ENCODE data around the gene ACP4. TPM values are rescaled to one million over a fixed set of nuclear protein-coding genes. Genes with fewer than 3 reads are reported as not detected.

Gene ACP4
- total and polyA plus RNA-seq, 2 donors (not counting 1 experiment from before 2014, with no cell fraction given) = not detected

- ATAC-seq (ENCODE audit: low read depth) = no peak
- Mint-ChIP-seq H3K27me3 (peaks cover 46% of the 10 kb centered on the region), H3K9me3 (ENCODE audit: insufficient read depth) (no peaks in the 10 kb centered on the region), H3K4me3 (peak overlapping the region; percentile 88), H3K4me1 (peaks cover 26% of the 10 kb centered on the region), H3K27ac (no peak overlapping the region)
- 35% methylated on average over 11 of the region's 13 CpGs for WGBS (ENCODE audit: insufficient coverage)
- no peaks in the 10 kb centered on the region for H3K36me3 ChIP-seq (replicated peaks in 1 of 2; ENCODE audit: control extremely low read depth in 1 of 2, control insufficient read depth in 1 of 2, extremely low read depth in 1 of 2, insufficient read depth in 2 of 2, low read length in 1 of 2)
- TF ChIP-seq CTCF (IDR thresholded peaks at IDR 0.05) (no peak), EZH2 (IDR thresholded peaks at IDR 0.05; ENCODE audit: borderline replicate concordance, insufficient read depth, low read depth, low read length, poor library complexity, severe bottlenecking) (no peak)
- H3K4me3 ChIP-seq (ENCODE audit: control extremely low read depth in 1 of 5, extremely low read depth in 1 of 5, insufficient read depth in 1 of 5, low read depth in 2 of 5, low read length in 4 of 5) = peak overlapping the region in 4 of 5 experiments; percentile 51 to 67 (median 59)
- no peak overlapping the region for H3K27ac ChIP-seq (ENCODE audit: low read length in 2 of 2)
- peak overlapping the region; percentile 74 for H2AFZ ChIP-seq (ENCODE audit: insufficient read depth, low read depth, low read length, poor library complexity, severe bottlenecking)
- H4K20me1 ChIP-seq (ENCODE audit: control insufficient read depth, insufficient read depth, low read length, poor library complexity, severe bottlenecking) = no peaks in the 10 kb centered on the region
- ChIA-PET CTCF (interaction anchor here (1.2 kb wide), 1 partner anchor 87 kb away, joined by 4 read pairs; no protein-coding TSS in a partner anchor), POLR2A (no interaction called here)
- no peaks in the 10 kb centered on the region for H3K79me2 ChIP-seq (ENCODE audit: control insufficient read depth, insufficient read depth, low read length)
- peak overlapping the region; percentile 73 for H3K4me2 ChIP-seq (replicated peaks; ENCODE audit: low read depth, low read length, poor library complexity, severe bottlenecking)
- intact Hi-C loops (cut with micrococcal nuclease) = loop anchor here (2.0 to 5.0 kb wide), 2 partner anchors 30 to 62 kb away; no protein-coding TSS in a partner anchor
- H3K27me3 ChIP-seq (replicated peaks in 1 of 4; ENCODE audit: control extremely low read depth in 1 of 4, control insufficient read depth in 3 of 4, insufficient read depth in 4 of 4, low read length in 3 of 4) = peaks cover 0 to 48% (median 2%) of the 10 kb centered on the region in 4 experiments
- peaks cover 11 to 14% of the 10 kb centered on the region in 2 donors for H3K4me1 ChIP-seq (ENCODE audit: control insufficient read depth in 2 of 2, insufficient read depth in 2 of 2, low read length in 2 of 2)
- peak overlapping the region; percentile 66 for H3K9ac ChIP-seq (ENCODE audit: low read length)
- H3K9me3 ChIP-seq (ENCODE audit: control extremely low read depth in 1 of 3, control insufficient read depth in 2 of 3, insufficient read depth in 1 of 3, low read length in 2 of 3) = peaks cover 0 to 5% (median 0%) of the 10 kb centered on the region in 3 donors
- no peak for DNase-seq
Measured at GRCh38 chr19:50835103-50835784, 45.0 kb downstream of the ACP4 start.
